B cell (primary cell): ENCODE results near the gene FOXD3.

Experiments used
- CTCF ChIP-seq: fragments of 200-600 bp; IDR thresholded peaks from one replicate; pipeline ENCODE4 v1.8.0; 2022; ENCODE audit warnings: antibody characterized with exemption, mild to moderate bottlenecking
- EZH2 ChIP-seq: IDR thresholded peaks from 2 replicates; pipeline ENCODE4 v1.6.1; 2012; ENCODE audit warnings: borderline replicate concordance, low read depth, mild to moderate bottlenecking, moderate library complexity, low read length; ENCODE audit not compliant: insufficient read depth, poor library complexity, severe bottlenecking

GRCh38 chr1:63316598-63316983 lies 5.8 kb upstream of the FOXD3 start:
- TF ChIP-seq CTCF = no peak
- TF ChIP-seq EZH2 = no peak
